HG03139 (cell line): ENCODE measurements around the gene ATP13A3.
A peak's percentile ranks its signal among the peaks of the same experiment; 100 is the strongest.

Experiments
- ATAC-seq: cut with Tn5 transposase; IDR thresholded peaks from one replicate; pipeline ENCODE4 v1.9.1; 2021; ENCODE audit not compliant: unreplicated experiment

ATP13A3 gene

GRCh38 chr3:194476784-194477183 is 10.0 kb downstream of the ATP13A3 start:
- no peak for ATAC-seq

DNA sequence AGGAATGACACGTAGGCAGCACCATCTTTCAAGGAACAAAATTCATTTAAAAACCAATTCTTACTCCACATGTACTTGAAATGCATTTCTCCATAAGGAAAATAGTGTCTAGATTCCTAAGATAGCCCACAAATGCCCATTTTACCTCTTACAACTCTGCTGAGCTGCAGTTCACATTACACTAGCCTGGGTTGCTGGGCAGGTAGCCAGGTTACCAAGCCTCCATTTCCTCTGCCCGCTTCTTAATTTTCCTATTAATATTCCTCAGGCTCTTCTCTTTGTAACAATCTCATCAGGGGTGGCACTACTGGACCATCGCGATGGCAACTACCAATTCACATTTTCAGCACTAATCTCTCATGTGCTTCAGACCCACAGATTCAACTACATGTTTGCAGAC is 10.8 kb downstream of the ATP13A3 start:
- no peak for ATAC-seq

GRCh38 chr3:194475138-194475932 is 11.5 kb downstream of the ATP13A3 start:
- no peak for ATAC-seq

DNA sequence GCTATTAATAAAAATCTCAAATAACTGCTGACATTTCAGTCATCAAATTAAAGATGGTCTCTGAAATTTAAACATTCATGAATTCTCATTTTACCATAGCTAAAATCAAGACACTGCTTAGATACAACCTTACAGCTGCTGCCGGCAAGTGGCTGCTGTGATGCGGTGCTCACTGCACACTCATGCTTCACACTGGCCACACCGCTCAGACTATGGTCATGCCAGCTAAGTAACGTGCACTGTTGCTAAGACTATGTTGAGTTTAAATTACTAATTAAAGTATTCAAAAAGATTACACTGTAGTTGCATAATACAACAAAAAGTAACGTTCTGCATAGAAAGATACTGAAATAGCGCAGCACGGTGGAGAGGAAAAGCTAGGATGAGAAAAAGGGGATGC is 12.1 kb downstream of the ATP13A3 start:
- no peak for ATAC-seq

DNA sequence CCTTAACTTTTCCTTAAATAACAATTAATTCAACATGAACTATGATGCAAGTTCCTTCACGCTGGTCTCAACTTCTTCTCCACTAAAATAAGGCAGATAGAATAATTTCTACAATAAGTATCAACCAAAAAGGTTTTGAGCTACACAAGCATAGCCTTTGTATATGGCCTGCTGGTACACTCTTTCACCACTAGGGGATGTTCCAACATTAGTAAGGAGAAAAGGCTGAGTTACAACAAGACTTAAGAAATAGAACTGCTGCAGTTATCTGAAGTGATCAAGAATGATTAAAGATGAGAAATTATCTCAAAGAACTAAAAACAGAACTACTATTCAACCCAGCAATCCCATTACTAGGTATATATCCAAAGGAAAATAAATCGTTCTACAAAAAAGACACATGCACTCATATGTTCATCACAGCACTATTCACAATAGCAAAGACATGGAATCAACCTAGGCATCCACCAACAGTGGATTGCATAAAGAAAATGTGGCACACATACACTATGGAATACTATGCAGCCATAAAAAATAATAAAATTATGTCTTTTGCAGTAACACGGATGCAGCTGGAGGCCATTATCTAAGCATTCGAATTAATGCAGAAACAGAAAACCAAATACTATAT is 14.4 kb downstream of the ATP13A3 start:
- peak; percentile 61 for ATAC-seq

- no peak for ATAC-seq
These were observed 14.9 kb downstream of the ATP13A3 start for GRCh38 chr3:194471863-194472262.

DNA sequence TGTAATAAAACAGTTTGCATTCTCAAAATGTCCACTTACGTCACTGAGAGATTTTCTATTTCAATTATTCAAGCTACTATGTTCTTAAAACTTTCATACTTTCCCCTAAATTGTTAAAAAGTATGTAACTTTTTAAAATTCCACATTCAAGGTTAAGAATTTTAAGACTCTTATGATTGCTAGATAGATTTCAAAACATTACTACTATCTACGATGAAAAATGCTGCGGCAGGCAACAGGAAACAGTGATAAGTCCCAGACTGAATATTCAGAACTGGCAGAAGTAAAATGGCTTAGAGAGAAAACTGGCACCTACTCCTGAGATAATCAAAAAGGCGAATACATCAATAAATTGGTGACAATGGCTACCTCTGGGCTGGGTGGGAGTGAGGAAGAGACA is 16.2 kb downstream of the ATP13A3 start:
- ATAC-seq = no peak

- ATAC-seq = no peak
These were observed 16.8 kb downstream of the ATP13A3 start for GRCh38 chr3:194469977-194470376.

DNA sequence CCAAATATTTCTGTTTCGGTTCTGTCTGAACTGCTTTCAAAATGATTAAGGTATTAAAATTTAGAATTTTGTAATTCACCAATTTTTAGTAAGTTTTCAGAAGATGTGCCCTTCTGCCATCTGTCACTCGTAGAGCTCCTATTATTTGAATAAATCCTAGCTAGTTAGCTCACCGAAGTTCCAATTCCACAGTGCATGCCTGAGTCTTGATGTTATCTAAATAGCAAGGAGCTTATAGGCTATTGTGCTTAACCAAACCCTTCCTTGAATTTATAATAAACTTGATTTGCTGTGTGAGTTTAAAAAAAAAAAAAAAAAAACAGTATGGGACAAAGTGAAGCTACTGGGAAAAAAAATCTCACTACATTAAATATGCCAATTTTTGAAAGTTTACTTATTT is 18.7 kb downstream of the ATP13A3 start:
- no peak for ATAC-seq

- no peak for ATAC-seq
These were observed 19.9 kb downstream of the ATP13A3 start for GRCh38 chr3:194466761-194467356.

GRCh38 chr3:194465920-194466570 is 20.8 kb downstream of the ATP13A3 start:
- no peak for ATAC-seq

DNA sequence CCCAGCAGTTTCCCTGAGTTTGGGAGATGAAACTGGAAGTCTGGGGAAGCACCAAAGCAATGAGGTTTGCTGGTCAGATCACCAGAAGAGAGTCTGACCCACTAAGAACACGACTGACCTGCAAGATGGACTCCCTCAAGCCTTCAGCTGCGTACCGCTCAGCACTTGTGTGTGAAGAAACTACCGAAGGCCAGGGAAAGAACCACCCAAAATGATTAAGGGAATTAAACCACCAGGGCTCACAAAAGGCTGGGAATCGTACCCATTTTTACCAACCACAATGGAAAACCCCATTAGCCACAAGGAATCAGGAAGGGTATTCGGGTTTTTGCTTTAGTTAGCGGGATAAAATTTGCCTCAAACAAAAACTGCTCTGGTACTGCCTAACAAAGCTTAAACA is 21.6 kb downstream of the ATP13A3 start:
- ATAC-seq = no peak

DNA sequence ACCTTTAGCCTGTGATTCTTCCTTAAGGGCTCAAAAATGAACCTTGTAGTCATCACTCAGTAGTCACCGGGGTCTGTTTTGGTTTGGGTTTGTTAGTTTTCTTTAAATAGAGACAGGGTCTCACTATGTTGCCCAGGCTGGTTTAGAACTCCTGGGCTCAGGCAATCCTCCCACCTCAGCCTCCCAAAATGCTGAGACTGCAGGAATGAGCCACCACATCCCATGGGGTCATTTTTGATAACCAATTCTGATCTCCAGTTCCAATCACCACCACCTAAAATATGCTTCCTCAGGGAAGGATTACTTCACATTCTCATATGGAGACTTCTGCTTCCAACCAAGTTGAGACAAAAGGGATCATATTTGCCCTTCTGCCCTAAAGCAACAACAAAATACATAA is 22.1 kb downstream of the ATP13A3 start:
- ATAC-seq = no peak

GRCh38 chr3:194462936-194463335 is 23.9 kb downstream of the ATP13A3 start:
- ATAC-seq = no peak

GRCh38 chr3:194460566-194460965 is 26.2 kb downstream of the ATP13A3 start:
- no peak for ATAC-seq

DNA sequence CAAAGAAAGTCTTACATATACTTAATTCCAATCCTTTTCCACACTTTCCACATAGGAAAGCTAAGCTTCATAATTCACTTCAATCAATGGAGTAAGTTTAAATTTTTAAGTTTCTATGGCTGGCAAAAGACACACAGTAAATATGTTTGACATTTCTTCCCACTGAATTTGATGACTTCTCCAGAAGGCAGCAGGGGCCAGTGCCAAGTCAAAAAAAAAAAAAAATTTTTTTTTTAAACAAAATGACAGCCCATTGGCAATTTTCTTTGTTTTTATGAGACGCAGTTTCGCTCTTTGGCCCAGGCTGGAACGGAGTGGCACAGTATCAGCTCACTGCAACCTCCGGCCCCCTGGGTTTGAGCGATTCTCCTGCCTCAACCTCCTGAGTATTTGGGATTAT is 28.7 kb downstream of the ATP13A3 start:
- no peak for ATAC-seq

DNA sequence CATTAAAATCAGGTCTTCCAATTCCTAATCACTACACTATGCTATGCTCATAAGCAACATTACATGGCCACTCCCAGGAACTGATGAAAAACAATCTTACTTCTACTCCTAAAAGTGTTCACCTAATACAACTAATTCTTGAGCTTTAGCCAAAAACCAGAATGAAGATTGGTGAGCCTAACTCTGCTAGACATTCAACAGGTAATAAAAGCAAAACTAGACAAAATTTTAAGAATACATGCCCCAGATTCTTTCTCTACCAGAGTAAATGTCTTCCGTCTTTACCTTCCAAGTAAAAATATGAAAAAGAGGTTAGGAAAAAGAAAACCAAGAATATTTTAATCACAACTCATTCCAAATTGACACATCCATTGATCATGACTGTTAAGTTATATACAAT is 31.3 kb downstream of the ATP13A3 start:
- no peak for ATAC-seq

- no peak for ATAC-seq
These were observed 36.5 kb downstream of the ATP13A3 start for GRCh38 chr3:194450341-194450740.

DNA sequence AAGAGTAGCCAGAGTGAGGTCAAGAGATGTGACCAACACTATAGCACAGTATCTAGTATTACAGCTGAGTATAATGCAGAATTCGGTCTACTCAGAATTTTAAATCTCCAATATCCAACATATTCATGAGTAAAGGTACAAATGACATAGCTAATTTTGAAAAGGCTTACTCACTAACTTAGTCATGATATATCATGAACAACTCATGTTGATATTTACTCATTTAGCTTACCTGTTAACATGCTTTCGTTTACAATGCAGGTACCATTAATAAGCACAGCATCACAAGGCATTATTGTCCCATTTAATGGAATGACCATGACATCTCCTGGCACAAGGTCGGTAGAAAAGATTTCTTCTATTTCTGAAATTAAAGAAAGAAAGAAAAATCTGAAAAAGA is 36.9 kb downstream of the ATP13A3 start:
- ATAC-seq = no peak

DNA sequence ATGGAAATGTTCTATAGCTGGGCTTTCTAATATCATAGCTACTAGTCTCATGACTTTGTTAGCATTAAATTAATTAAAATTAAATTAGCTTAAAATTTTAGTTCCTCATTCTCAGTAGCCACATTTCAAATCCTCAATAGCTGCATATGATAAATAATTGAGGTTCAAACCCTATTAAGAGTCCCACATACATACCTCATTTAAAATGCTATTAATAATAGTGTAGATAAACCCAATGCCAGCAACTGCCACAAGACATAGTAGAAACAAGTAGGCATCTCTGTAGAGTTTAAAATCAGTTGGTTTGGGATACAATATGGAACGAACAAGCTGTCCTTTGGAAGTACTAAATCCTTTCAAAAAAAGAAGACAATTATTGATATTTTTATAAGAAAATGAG is 39.1 kb downstream of the ATP13A3 start:
- no peak for ATAC-seq

DNA sequence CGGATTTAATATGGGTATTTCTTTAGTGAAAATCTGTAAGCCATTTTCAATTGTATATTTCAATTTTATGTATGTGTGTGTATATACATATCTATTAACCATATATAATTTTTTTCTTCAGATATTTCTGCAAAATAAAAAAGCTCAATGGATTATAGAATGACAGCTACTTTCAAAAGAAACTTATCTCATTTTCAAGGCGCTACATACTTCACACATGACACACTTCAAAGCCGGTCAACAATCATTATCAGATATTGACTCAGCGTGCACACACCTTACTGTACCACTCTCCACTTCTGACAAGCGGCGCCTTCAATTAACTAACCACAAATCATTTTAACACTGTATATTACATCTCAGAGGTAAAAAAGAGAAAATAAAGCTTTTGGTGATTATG is 39.6 kb downstream of the ATP13A3 start:
- ATAC-seq = no peak

DNA sequence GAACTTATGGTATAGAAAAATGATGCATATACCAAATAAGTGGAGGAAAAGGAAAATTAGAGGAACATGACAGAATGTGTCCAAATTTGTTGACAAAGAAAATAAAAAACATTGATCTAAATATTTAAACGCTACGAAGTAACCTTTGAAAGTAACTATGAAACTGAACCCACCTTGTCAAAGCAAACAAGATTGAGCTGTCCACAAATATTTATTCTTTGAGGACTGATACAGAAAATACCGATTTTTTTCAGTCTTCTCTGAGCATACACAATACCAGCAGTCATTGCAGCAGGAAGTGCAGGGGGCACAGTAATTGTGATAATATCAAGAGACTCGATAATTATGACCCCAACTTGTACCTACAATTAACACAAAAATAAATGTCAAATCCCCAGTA is 40.0 kb downstream of the ATP13A3 start:
- ATAC-seq = no peak
